Renal pelvis (tissue), 4 donors: ENCODE results near the gene HMG20A. TPM values are rescaled to one million over a fixed set of nuclear protein-coding genes. Genes with fewer than 3 reads are reported as not detected.
"Not testable (repeated sequence)": the region's sequence is repeated elsewhere in the genome, so short reads cannot be mapped to it uniquely, and the experiment has no call there.

Experiments
- DNase-seq: peaks from one replicate; pipeline ENCODE4 v3.0.0-alpha.2; 2013
- polyA plus RNA-seq, 3 donors: library from polyadenylated mRNA; unstranded; fragments of 120-200 nt; gene quantifications; one replicate each; pipeline ENCODE4 v1.2.1, GENCODE V29; 2013; ENCODE audit not compliant: insufficient read length in 3 of 3

The HMG20A gene
- polyA plus RNA-seq, 3 donors, result 55.2 to 75.7 (median 63.6) TPM

- DNase-seq, result no peak
Observed at GRCh38 chr15:77400258-77400657, 20.4 kb upstream of the HMG20A start.

GRCh38 chr15:77402740-77403379 is 17.8 kb upstream of the HMG20A start:
- no peak for DNase-seq

GRCh38 chr15:77406173-77406759 is 14.4 kb upstream of the HMG20A start:
- not testable (repeated sequence) for DNase-seq

GRCh38 chr15:77406846-77407245 is 13.8 kb upstream of the HMG20A start:
- no peak for DNase-seq

- no peak for DNase-seq
Observed at GRCh38 chr15:77409259-77410156, 11.2 kb upstream of the HMG20A start.

GRCh38 chr15:77410157-77410500 is 10.6 kb upstream of the HMG20A start:
- DNase-seq, result not testable (repeated sequence)

- no peak for DNase-seq
Observed at GRCh38 chr15:77410701-77411618, 9.7 kb upstream of the HMG20A start.

- DNase-seq, result no peak
Observed at GRCh38 chr15:77411619-77411976, 9.1 kb upstream of the HMG20A start.

- DNase-seq, result no peak
Observed at GRCh38 chr15:77412972-77413698, 7.6 kb upstream of the HMG20A start.

- no peak for DNase-seq
Observed at GRCh38 chr15:77413699-77414349, 6.9 kb upstream of the HMG20A start.

- no peak for DNase-seq
Observed at GRCh38 chr15:77414789-77415442, 5.8 kb upstream of the HMG20A start.

- DNase-seq, result no peak
Observed at GRCh38 chr15:77415450-77416147, 5.1 kb upstream of the HMG20A start.

GRCh38 chr15:77416148-77416455 is 4.6 kb upstream of the HMG20A start:
- no peak for DNase-seq

- no peak for DNase-seq
Observed at GRCh38 chr15:77416954-77417353, 3.7 kb upstream of the HMG20A start.

GRCh38 chr15:77417602-77418001 is 3.1 kb upstream of the HMG20A start:
- DNase-seq, result no peak

- no peak for DNase-seq
Observed at GRCh38 chr15:77418391-77418965, 2.2 kb upstream of the HMG20A start.

- DNase-seq, result peak; percentile 29
Observed at GRCh38 chr15:77418966-77419835, 1.5 kb upstream of the HMG20A start.
